ENCODE results near the gene HDLBP. TPM values are rescaled to one million over a fixed set of nuclear protein-coding genes. Genes with fewer than 3 reads are reported as not detected.

The HDLBP gene
- total and polyA plus RNA-seq, 10 of the 15 experiments (the other 5 are each of a cell fraction or from before 2014, with no cell fraction given): 19.5 to 383 (median 249) TPM

DNA sequence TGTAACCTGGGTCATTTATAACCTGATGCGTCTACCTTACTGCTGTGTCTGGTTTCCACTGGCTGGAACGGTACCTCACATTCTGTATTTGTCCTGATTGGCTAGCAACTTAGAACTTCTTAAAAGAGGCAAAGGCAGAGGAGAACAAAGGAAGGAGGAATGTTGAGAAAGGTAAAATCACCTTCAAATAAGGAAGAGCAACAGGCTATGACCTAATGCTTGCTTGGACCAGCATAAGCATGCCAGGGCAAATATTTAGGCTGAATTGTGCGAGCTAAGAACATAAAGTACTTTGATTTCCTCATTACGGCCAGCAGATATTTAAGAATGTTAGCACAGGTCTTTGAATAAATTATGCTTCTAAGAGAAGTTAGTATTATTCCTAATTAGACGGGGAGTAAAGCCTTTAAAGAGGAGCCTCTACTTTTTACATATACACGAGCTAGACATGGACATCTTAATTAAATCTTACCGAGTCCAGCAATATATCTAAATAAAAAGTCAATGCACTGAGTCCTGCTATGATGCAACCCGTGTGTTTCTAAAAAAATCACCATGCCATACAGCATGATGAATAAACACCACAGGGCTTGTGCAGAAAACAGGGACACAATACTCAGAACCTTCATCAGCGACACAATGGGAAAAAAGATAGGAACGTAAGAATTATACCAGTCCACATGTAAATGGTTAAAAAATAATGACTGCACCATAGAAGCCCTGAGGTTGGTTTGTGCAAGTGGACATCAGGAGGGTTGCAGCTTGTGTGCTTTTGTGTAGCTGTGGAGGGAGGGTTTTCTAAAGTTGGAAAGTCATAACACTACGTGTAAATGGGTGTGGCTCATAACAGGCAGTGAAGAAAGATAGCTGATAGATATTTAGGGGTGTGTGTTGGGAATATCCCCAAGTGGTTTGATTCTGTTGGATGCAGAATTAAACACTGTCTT lies 14.5 kb upstream of the HDLBP start (continued):
- no peak for TF ChIP-seq ELK1 (IDR thresholded peaks at IDR 0.05; ENCODE audit: low read depth, low read length)
- TF ChIP-seq, protein P1, sequence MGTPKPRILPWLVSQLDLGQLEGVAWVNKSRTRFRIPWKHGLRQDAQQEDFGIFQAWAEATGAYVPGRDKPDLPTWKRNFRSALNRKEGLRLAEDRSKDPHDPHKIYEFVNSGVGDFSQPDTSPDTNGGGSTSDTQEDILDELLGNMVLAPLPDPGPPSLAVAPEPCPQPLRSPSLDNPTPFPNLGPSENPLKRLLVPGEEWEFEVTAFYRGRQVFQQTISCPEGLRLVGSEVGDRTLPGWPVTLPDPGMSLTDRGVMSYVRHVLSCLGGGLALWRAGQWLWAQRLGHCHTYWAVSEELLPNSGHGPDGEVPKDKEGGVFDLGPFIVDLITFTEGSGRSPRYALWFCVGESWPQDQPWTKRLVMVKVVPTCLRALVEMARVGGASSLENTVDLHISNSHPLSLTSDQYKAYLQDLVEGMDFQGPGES (IDR thresholded peaks at IDR 0.05): no peak
- TF ChIP-seq PAX5 (IDR thresholded peaks at IDR 0.05; ENCODE audit: borderline replicate concordance, low read depth, low read length): no peak
- no peak for TF ChIP-seq TCF12 (IDR thresholded peaks at IDR 0.05; ENCODE audit: low read depth, low read length)
- TF ChIP-seq SKIL (IDR thresholded peaks at IDR 0.05; ENCODE audit: low read depth, poor library complexity, severe bottlenecking): no peak

- no TSS peak for BruUV-seq (replicated peaks)
- no peak for DNase-seq (ENCODE audit: low read depth, low spot score)
- H2AFZ ChIP-seq (ENCODE audit: control insufficient read depth, low read depth, low read length): no peak overlapping the region
- H4K20me1 ChIP-seq (ENCODE audit: control insufficient read depth, insufficient read depth): no peaks in the 10 kb centered on the region
- intact Hi-C loops (cut with micrococcal nuclease; ENCODE audit: unreplicated experiment): no loop called here
- in situ Hi-C loops (cut with MboI): no loop called here
- peaks cover 4 to 8% of the 10 kb centered on the region in 2 experiments; a peak in 3 of 4 replicates for H3K36me3 ChIP-seq (ENCODE audit: control insufficient read depth in 2 of 2, insufficient read depth in 2 of 2, low read length in 1 of 2)
- H3K9me3 ChIP-seq (replicated peaks; ENCODE audit: control insufficient read depth, insufficient read depth, low read length): no peaks in the 10 kb centered on the region; the same call in 2 of the 3 replicates
- ChIA-PET SMC1A (ENCODE audit: uncharacterized antibody, unreplicated experiment) (interaction anchor here (1.2 to 1.6 kb wide), 2 partner anchors 22 to 67 kb away, joined by 3 to 6 read pairs; no protein-coding TSS in a partner anchor), CTCF (interaction anchor here (1.0 to 2.6 kb wide), 2 partner anchors 11 to 67 kb away, joined by 4 to 9 read pairs; no protein-coding TSS in a partner anchor), POLR2A (interaction anchor here (1.0 kb wide), 2 partner anchors 10 to 13 kb away, joined by 4 read pairs; partner anchors contain the start of gene HDLBP), RAD21 (ENCODE audit: unreplicated experiment) (no interaction called here)
- H3K27me3 ChIP-seq (replicated peaks in 1 of 2; ENCODE audit: control insufficient read depth in 2 of 2, insufficient read depth in 2 of 2, low read length in 1 of 2): no peaks in the 10 kb centered on the region
- FAIRE-seq: no peak
- no peak for ATAC-seq
- H3K9ac ChIP-seq (ENCODE audit: control insufficient read depth, insufficient read depth, low read length): no peak overlapping the region
- H3K4me2 ChIP-seq (ENCODE audit: control insufficient read depth, insufficient read depth): peak overlapping the region; percentile 2; the same call in 1 of the 2 replicates
- H3K27ac ChIP-seq (ENCODE audit: control insufficient read depth, insufficient read depth): no peak overlapping the region
- peaks cover 29% of the 10 kb centered on the region for H3K4me1 ChIP-seq (ENCODE audit: control insufficient read depth, insufficient read depth, low read length)
- peaks cover 67% of the 10 kb centered on the region for H3K79me2 ChIP-seq (ENCODE audit: control insufficient read depth, insufficient read depth, low read length)
- WGBS (ENCODE audit: insufficient coverage, insufficient replicate concordance, low lambda C conversion rate, missing lambda C conversion rate): 96% methylated on average over 1 of the region's 1 CpG
- H3K4me3 ChIP-seq: no peak overlapping the region
- TF ChIP-seq CTCF (IDR thresholded peaks at IDR 0.05 in 2 of 3, conservative IDR thresholded peaks at IDR 0.05 in 1 of 3; ENCODE audit: control insufficient read depth in 2 of 3, extremely low read depth in 1 of 3, insufficient read depth in 1 of 3, low read depth in 3 of 3, low read length in 3 of 3) (no peak), ETV6 (conservative IDR thresholded peaks at IDR 0.05 in 1 of 2, IDR thresholded peaks at IDR 0.05 in 1 of 2; ENCODE audit: borderline replicate concordance in 1 of 2, low read depth in 1 of 2) (no peak)
- TF ChIP-seq, protein P2, sequence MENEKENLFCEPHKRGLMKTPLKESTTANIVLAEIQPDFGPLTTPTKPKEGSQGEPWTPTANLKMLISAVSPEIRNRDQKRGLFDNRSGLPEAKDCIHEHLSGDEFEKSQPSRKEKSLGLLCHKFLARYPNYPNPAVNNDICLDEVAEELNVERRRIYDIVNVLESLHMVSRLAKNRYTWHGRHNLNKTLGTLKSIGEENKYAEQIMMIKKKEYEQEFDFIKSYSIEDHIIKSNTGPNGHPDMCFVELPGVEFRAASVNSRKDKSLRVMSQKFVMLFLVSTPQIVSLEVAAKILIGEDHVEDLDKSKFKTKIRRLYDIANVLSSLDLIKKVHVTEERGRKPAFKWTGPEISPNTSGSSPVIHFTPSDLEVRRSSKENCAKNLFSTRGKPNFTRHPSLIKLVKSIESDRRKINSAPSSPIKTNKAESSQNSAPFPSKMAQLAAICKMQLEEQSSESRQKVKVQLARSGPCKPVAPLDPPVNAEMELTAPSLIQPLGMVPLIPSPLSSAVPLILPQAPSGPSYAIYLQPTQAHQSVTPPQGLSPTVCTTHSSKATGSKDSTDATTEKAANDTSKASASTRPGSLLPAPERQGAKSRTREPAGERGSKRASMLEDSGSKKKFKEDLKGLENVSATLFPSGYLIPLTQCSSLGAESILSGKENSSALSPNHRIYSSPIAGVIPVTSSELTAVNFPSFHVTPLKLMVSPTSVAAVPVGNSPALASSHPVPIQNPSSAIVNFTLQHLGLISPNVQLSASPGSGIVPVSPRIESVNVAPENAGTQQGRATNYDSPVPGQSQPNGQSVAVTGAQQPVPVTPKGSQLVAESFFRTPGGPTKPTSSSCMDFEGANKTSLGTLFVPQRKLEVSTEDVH (IDR thresholded peaks at IDR 0.05; ENCODE audit: low read depth, partially characterized antibody): no peak
Measured at GRCh38 chr2:241325257-241325656, 9.8 kb upstream of the HDLBP start.

Data from GM12878 (cell line).